ENCODE results near the gene APOC3.

APOC3 gene

GRCh38 chr11:116807601-116808261, 22.0 kb upstream of the APOC3 start:
- no peak for DNase-seq

- DNase-seq: no peak
Observed at GRCh38 chr11:116808262-116809175, 21.2 kb upstream of the APOC3 start.

- no peak for DNase-seq
Observed at GRCh38 chr11:116811194-116811593, 18.5 kb upstream of the APOC3 start.

- DNase-seq: no peak
Observed at GRCh38 chr11:116812109-116812508, 17.6 kb upstream of the APOC3 start.

GRCh38 chr11:116813170-116813569, 16.5 kb upstream of the APOC3 start:
- no peak for DNase-seq

GRCh38 chr11:116813781-116814471, 15.8 kb upstream of the APOC3 start:
- no peak for DNase-seq

- DNase-seq: no peak
Observed at GRCh38 chr11:116814502-116814901, 15.2 kb upstream of the APOC3 start.

GRCh38 chr11:116819049-116819448, 10.7 kb upstream of the APOC3 start:
- DNase-seq: no peak

- no peak for DNase-seq
Observed at GRCh38 chr11:116821050-116821918, 8.4 kb upstream of the APOC3 start.

- DNase-seq: no peak
Observed at GRCh38 chr11:116822575-116822974, 7.1 kb upstream of the APOC3 start.

- DNase-seq: no peak
Observed at GRCh38 chr11:116823031-116823843, 6.5 kb upstream of the APOC3 start, which contains the start of gene APOA4. Gene APOA4, minus strand, starts transcription at chr11:116823304. Its CDS starts 113 bp downstream, at chr11:116823191.

GRCh38 chr11:116825434-116825833, 4.3 kb upstream of the APOC3 start:
- DNase-seq: no peak

GRCh38 chr11:116825854-116826750, 3.6 kb upstream of the APOC3 start:
- DNase-seq: no peak

- DNase-seq: no peak
Observed at GRCh38 chr11:116826751-116827431, 2.8 kb upstream of the APOC3 start.

GRCh38 chr11:116827461-116827860, 2.2 kb upstream of the APOC3 start:
- no peak for DNase-seq

- DNase-seq: no peak
Observed at GRCh38 chr11:116828632-116829524, 829 bp upstream of the APOC3 start.

- DNase-seq: no peak
Observed at GRCh38 chr11:116830184-116830912, 641 bp downstream of the APOC3 start.

GRCh38 chr11:116831790-116832349, 2.2 kb downstream of the APOC3 start:
- DNase-seq: no peak
